DOHH2 (cell line): ENCODE data around the gene PCNX4.

Experiments used
- H3F3A ChIP-seq: fragments of 200-600 bp; sonication (generic), shearing (Covaris generic); 2 replicates; pipeline ENCODE4 v1.6.0; 2016; ENCODE audit warnings: antibody characterized with exemption, mild to moderate bottlenecking; ENCODE audit not compliant: control insufficient read depth, insufficient read depth
- H3K27ac ChIP-seq: fragments of 200-600 bp; sonication (generic); 2 replicates; pipeline ENCODE4 v1.5.1; 2014; ENCODE audit warnings: low read depth, mild to moderate bottlenecking, low read length, moderate library complexity
- H3K27me3 ChIP-seq: fragments of 200-600 bp; sonication (generic); 2 replicates; pipeline ENCODE4 v1.6.1; 2014; ENCODE audit warnings: mild to moderate bottlenecking, low read length, mixed read lengths; ENCODE audit not compliant: control insufficient read depth
- H3K36me3 ChIP-seq: fragments of 200-600 bp; sonication (generic); 2 replicates; pipeline ENCODE4 v1.6.1; 2014; ENCODE audit warnings: mild to moderate bottlenecking, low read length, moderate library complexity, mixed read lengths; ENCODE audit not compliant: control insufficient read depth
- H3K4me1 ChIP-seq: fragments of 200-600 bp; sonication (generic); 2 replicates; pipeline ENCODE4 v1.6.1; 2014; ENCODE audit warnings: mild to moderate bottlenecking, low read length, mixed read lengths; ENCODE audit not compliant: control insufficient read depth
- H3K4me2 ChIP-seq: fragments of 200-600 bp; sonication (generic); 2 replicates; pipeline ENCODE4 v1.6.0; 2014; ENCODE audit warnings: mild to moderate bottlenecking, low read length, moderate library complexity
- H3K4me3 ChIP-seq: fragments of 200-600 bp; sonication (generic); 2 replicates; pipeline ENCODE4 v1.5.1; 2014; ENCODE audit warnings: mild to moderate bottlenecking, low read length, mixed read lengths
- H3K79me2 ChIP-seq: fragments of 200-600 bp; sonication (generic); 2 replicates; pipeline ENCODE4 v1.6.1; 2014; ENCODE audit warnings: mild to moderate bottlenecking, low read length, mixed read lengths; ENCODE audit not compliant: control insufficient read depth
- H3K9me2 ChIP-seq: fragments of 200-600 bp; sonication (generic); replicated peaks from 2 replicates; pipeline ENCODE4 v1.6.1; 2014; ENCODE audit warnings: mild to moderate bottlenecking, low read length, mixed read lengths; ENCODE audit not compliant: control insufficient read depth
- H3K9me3 ChIP-seq: fragments of 200-600 bp; sonication (generic); 2 replicates; pipeline ENCODE4 v1.6.1; 2014; ENCODE audit warnings: antibody characterized with exemption, low read length, mixed read lengths; ENCODE audit not compliant: control insufficient read depth, insufficient read depth
- H4K20me1 ChIP-seq: fragments of 200-600 bp; sonication (generic); 2 replicates; pipeline ENCODE4 v1.6.0; 2014; ENCODE audit warnings: low read depth, mild to moderate bottlenecking, antibody characterized with exemption, low read length, moderate library complexity; ENCODE audit not compliant: control insufficient read depth, insufficient read depth
- EZH2phosphoT487 ChIP-seq: fragments of 200-600 bp; sonication (generic); IDR thresholded peaks from 2 replicates; pipeline ENCODE4 v1.6.1; 2017; ENCODE audit warnings: borderline replicate concordance, mild to moderate bottlenecking, antibody characterized with exemption, low read length, moderate library complexity, mixed read lengths
- TF ChIP-seq, protein P1 (sequence below): fragments of 200-600 bp; sonication (generic); IDR thresholded peaks from one replicate; pipeline ENCODE4 v1.5.1; 2014; ENCODE audit warnings: antibody characterized with exemption, mild to moderate bottlenecking, low read depth, low read length; ENCODE audit not compliant: poor library complexity, severe bottlenecking

Gene PCNX4

DNA sequence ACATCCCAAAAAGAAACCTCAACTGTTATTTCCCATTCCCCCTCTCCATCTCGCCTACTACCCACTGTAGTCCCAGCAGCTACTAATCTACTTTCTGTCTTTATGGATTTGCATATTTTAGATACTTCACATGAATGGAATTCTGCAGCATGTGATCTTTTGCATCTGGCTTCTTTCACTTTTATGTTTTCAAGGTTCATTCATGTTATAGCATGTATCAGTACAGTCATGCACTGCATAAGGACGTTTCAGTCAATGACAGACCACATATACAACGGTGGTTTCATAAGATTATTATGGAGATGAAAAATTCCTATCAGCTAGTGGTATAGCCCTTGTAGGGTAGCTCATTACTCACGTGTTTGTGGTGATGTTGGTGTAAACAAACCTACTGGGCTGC, 24.5 kb downstream of the PCNX4 start:
- Histone ChIP-seq H3K9me3 (no peaks in the 10 kb centered on the region), H3K4me2 (no peak overlapping the region), H3K27ac (no peak overlapping the region), H3K9me2 (no peaks in the 10 kb centered on the region), H4K20me1 (no peaks in the 10 kb centered on the region), H3K27me3 (no peaks in the 10 kb centered on the region), H3F3A (no peaks in the 10 kb centered on the region; the same call in 1 of the 2 replicates), H3K4me3 (no peak overlapping the region), H3K79me2 (peaks cover 2% of the 10 kb centered on the region), H3K4me1 (no peaks in the 10 kb centered on the region), H3K36me3 (peaks cover 49% of the 10 kb centered on the region)
- no peak for TF ChIP-seq EZH2phosphoT487
- TF ChIP-seq, protein P1, sequence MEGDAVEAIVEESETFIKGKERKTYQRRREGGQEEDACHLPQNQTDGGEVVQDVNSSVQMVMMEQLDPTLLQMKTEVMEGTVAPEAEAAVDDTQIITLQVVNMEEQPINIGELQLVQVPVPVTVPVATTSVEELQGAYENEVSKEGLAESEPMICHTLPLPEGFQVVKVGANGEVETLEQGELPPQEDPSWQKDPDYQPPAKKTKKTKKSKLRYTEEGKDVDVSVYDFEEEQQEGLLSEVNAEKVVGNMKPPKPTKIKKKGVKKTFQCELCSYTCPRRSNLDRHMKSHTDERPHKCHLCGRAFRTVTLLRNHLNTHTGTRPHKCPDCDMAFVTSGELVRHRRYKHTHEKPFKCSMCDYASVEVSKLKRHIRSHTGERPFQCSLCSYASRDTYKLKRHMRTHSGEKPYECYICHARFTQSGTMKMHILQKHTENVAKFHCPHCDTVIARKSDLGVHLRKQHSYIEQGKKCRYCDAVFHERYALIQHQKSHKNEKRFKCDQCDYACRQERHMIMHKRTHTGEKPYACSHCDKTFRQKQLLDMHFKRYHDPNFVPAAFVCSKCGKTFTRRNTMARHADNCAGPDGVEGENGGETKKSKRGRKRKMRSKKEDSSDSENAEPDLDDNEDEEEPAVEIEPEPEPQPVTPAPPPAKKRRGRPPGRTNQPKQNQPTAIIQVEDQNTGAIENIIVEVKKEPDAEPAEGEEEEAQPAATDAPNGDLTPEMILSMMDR = no peak

DNA sequence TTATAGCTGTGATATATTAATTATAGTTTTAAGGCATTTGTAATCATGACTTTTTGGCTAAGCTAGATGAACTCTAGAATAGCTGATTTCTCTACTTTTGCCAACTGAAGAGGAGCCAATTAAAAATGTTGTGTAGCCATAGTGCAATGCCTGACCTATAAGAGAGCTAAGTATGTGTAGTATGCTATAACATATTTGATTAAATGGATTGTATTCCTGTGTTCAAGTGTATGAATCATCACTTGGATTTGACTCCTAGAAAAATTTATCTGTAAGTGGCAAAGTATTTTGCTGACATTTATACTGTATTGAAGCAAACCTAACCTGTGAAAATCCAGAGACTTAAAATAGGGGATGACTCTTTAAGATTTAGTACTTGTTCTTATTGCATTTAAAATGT, 34.2 kb downstream of the PCNX4 start:
- TF ChIP-seq EZH2phosphoT487 = no peak
- TF ChIP-seq, protein P1 = no peak
- H3K36me3 ChIP-seq = peaks cover 72% of the 10 kb centered on the region
- no peak overlapping the region for H3K4me3 ChIP-seq
- H3K9me3 ChIP-seq = no peaks in the 10 kb centered on the region
- no peak overlapping the region for H3K4me2 ChIP-seq
- no peaks in the 10 kb centered on the region for H3K4me1 ChIP-seq
- H4K20me1 ChIP-seq = no peaks in the 10 kb centered on the region
- no peaks in the 10 kb centered on the region for H3F3A ChIP-seq
- no peaks in the 10 kb centered on the region for H3K79me2 ChIP-seq
- no peak overlapping the region for H3K27ac ChIP-seq
- no peaks in the 10 kb centered on the region for H3K9me2 ChIP-seq
- no peaks in the 10 kb centered on the region for H3K27me3 ChIP-seq

DNA sequence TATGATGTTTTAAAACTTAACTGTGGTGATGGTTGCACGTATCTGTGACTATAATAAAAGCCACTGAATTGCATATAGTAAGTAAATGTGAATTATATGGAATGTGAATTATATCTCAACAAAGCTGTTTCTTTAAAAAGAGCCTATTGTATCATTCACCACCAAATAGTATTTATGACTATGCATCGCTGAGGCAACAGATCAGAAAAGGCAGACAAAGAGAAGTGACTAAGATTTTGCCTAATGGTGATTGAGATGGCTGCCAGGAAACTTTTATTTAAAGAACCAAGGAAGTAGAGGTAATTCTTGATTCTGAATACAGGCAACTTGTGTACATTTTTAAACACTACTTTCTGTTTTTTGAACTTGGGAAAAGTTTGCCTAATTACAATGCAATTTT, 41.8 kb downstream of the PCNX4 start:
- H3K9me2 ChIP-seq = no peaks in the 10 kb centered on the region
- no peaks in the 10 kb centered on the region for H3F3A ChIP-seq
- H3K9me3 ChIP-seq = no peaks in the 10 kb centered on the region
- no peak overlapping the region for H3K27ac ChIP-seq
- TF ChIP-seq, protein P1 = no peak
- no peak for TF ChIP-seq EZH2phosphoT487
- H3K79me2 ChIP-seq = no peaks in the 10 kb centered on the region
- no peak overlapping the region for H3K4me2 ChIP-seq
- H3K27me3 ChIP-seq = no peaks in the 10 kb centered on the region
- no peak overlapping the region for H3K4me3 ChIP-seq
- peaks cover 7% of the 10 kb centered on the region for H3K36me3 ChIP-seq
- no peaks in the 10 kb centered on the region for H3K4me1 ChIP-seq
- H4K20me1 ChIP-seq = no peaks in the 10 kb centered on the region

DNA sequence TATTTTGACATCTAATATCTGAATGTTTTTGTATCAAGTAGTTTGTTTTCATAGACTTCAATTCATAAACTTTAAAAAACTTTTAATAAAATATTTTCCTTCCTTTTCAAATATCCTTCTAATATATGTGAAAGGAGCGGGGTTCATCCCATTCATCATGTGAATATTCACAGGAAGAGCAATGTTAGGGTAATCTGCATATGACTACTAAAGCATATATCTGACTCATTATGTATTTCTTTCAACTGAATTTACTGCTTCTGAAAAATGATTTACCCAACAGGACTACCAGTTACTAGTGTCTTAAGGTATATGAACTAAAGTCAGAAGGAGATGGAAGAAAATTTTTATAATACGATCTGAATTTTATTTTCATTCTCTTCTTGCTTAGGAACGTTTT, 43.0 kb downstream of the PCNX4 start:
- H3K4me1 ChIP-seq = no peaks in the 10 kb centered on the region
- H3K9me2 ChIP-seq = no peaks in the 10 kb centered on the region
- H3K4me3 ChIP-seq = no peak overlapping the region
- no peaks in the 10 kb centered on the region for H3F3A ChIP-seq
- no peak overlapping the region for H3K4me2 ChIP-seq
- H3K27me3 ChIP-seq = no peaks in the 10 kb centered on the region
- H3K36me3 ChIP-seq = peaks cover 6% of the 10 kb centered on the region
- no peak for TF ChIP-seq EZH2phosphoT487
- TF ChIP-seq, protein P1 = no peak
- no peaks in the 10 kb centered on the region for H4K20me1 ChIP-seq
- H3K79me2 ChIP-seq = no peaks in the 10 kb centered on the region
- H3K27ac ChIP-seq = no peak overlapping the region
- no peaks in the 10 kb centered on the region for H3K9me3 ChIP-seq
